T-helper 9 cell (primary cell): ENCODE data around the gene MRM1.
A peak's percentile ranks its signal among the peaks of the same experiment; 100 is the strongest.
"Not testable (repeated sequence)": the region's sequence is repeated elsewhere in the genome, so short reads cannot be mapped to it uniquely, and the experiment has no call there.

Source experiments
- DNase-seq: peaks from one replicate; pipeline ENCODE4 v3.0.0-alpha.2; 2020

Gene MRM1

DNA sequence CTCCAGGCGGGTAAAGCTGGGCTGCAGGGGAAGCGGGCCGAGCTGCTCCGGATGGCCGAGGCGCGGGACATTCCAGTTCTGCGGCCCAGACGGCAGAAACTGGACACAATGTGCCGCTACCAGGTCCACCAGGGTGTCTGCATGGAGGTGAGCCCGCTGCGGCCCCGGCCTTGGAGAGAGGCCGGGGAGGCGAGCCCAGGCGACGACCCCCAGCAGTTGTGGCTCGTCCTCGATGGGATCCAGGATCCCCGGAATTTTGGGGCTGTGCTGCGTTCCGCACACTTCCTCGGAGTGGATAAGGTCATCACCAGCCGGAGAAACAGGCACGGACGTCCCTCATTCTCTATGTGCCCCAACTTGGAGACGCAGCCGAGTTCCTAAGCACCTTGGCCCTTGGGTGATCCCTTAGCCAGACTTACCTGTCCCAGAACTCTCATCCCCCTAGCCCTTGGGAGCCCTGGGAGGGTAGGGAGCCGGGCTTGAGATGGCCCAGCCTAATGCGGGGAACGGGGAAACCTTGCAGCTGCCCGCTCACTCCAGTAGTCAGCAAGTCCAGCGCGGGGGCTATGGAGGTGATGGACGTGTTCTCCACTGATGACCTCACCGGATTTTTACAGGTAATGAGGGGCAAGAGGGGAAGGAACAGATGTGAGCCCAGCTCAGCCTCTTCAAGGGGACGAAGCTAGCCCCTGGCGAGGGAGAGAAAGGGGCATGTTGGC is 806 bp downstream of the MRM1 start:
- DNase-seq: no peak

DNA sequence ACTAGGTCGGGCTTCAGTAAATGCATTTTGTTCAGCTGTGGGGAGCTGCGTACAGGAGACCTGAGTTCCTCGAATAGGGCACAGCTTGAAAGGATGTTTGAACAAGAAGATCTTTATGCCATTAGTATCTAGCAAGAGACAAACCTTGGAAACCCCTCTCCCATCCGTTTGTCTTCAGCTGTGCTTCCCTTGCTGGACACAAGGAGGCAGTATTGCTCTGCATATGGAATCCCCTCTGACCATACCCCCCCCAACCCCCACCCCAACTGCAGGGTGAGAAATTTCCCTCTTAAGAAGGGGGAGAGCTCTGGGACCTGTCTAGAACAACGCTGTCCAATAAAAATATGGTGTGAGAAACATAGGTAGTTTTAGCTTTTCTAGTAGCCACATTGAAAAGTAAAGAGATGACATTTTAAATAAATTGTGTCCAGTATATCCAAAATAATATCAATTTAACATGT is 1.6 kb downstream of the MRM1 start:
- DNase-seq: peak; percentile 59

DNA sequence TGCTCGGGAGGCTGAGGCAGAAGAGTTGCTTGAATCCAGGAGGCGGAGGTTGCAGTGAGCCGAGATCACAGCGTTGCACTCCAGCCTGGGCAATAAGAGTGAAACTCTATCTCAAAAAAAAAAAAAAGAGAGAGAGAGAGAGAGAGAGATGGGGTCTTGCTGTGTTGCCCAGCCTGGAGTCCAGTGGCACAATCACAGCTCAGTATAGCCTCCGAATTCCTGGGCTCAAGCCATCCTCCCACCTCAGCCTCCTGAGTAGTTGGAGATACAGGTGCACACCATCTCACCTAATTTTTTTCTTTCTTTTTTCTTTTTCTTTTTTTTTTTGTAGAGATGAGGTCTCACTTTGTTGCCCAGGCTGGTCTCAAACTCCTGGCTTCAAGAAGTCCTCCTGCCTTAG is 3.6 kb downstream of the MRM1 start:
- not testable (repeated sequence) for DNase-seq

DNA sequence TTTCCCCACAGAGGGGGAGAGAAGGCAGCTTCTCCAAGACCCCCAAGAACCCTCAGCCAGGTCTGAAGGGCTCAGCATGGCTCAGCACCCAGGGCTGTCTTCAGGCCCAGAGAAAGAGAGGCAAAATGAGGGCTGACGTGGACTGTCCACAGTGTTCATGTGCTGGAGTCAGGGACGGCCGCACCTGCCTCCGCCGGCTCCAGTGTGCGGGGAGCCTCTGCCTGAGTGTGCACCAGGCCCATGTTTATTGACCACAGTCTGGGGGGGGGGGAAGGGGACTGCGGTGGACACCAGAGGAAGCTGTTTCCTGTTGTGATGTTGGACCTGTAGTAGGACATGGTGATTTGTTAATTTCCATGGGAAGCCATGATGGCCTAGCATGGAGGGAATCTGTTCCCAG is 6.9 kb downstream of the MRM1 start:
- no peak for DNase-seq

GRCh38 chr17:36608794-36609497 is 7.6 kb downstream of the MRM1 start:
- DNase-seq: no peak

- DNase-seq: no peak
These were observed 8.1 kb downstream of the MRM1 start for GRCh38 chr17:36609498-36609862.

- no peak for DNase-seq
These were observed 9.1 kb downstream of the MRM1 start for GRCh38 chr17:36610474-36610873.

- DNase-seq: no peak
These were observed 10.1 kb downstream of the MRM1 start for GRCh38 chr17:36611345-36612072.

GRCh38 chr17:36612323-36612722 is 10.9 kb downstream of the MRM1 start:
- DNase-seq: no peak

GRCh38 chr17:36613155-36613554 is 11.8 kb downstream of the MRM1 start:
- no peak for DNase-seq

GRCh38 chr17:36614081-36614480 is 12.7 kb downstream of the MRM1 start:
- no peak for DNase-seq

DNA sequence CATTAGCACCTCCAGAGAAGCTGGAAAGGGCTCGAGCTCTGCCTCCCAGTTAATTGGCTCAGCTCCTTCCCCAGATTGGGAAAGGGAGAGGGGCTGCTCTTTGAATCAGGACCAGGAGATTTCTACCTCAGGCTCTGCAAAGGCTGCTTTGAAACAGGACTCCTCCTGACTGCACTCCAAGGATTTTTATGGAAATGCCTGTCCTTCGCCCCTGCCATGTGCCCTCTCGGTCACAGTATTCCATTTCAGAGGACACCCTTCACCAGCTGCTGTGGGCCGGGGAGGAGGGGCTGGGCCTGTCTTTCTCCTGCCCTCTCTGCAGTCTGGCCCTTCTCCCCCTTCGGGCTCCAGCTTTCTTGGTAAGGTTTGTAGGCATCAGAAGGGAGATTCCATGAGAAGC is 13.6 kb downstream of the MRM1 start:
- no peak for DNase-seq

DNA sequence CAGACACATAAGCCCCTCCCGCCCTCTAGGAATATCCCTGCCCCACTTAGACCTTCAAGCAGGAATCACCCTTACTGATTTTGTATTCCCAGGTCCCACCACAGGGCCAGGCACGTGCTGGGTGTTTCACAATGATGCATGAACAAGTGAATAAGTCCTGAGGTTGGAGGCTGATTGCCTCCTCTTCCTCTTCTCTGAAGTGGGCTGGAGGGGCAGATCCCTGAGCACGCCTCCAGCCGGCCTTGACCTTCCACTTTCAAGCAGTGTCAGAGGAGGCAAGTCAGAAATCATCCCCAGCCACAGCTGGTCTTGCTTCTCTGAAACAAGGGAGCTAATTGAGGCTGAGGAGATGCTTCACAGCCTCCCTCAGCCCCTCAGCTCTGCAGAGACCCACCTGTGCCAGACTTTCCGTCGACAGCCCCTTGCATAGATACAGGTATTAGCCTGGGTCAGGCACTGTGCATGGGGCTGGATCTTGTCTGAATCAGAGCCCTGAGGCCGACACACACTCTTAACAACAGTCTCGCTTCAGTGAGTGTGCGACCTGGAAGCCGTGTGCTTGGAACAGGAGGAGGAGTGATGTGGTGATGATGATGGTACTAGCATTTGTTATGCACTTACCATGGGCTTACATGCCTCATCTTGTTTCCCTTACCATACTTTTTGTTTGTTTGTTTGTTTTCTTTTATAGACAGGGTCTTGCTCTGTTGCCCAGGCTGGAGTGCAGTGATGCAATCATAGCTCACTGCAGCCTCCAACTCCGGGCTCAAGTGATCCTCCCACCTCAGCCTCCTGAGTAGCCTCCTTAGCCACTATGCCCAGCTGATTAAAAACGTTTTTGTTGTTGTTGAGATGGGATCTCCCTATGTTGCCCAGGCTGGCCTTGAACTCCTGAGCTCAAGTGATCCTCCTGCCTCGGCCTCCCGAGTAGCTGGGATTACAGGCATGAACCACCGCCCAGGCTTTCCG is 15.0 kb downstream of the MRM1 start:
- DNase-seq: no peak

- no peak for DNase-seq
These were observed 16.4 kb downstream of the MRM1 start for GRCh38 chr17:36617773-36618172.

GRCh38 chr17:36623281-36623680 is 21.9 kb downstream of the MRM1 start:
- no peak for DNase-seq

DNA sequence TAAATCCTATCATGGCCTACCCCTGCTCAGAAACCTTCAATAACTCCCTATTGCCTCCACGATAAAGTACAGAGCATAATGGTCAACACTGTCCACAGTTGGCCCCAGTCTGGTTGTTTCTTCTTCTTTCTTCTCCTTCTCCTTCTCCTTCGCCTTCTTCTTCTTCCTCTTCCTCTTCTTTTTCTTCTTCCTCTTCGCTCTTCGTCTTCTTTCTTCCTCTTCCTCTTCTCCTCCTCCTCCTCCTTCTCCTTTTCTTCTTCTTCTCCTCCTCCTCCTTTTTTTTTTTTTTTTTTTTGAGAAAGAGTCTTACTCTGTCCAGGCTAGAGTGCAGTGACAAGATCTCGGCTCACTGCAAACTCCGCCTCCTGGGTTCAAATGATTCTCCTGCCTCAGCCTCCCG is 23.8 kb downstream of the MRM1 start:
- no peak for DNase-seq

GRCh38 chr17:36627101-36627500 is 25.7 kb downstream of the MRM1 start:
- no peak for DNase-seq

- DNase-seq: no peak
These were observed 27.2 kb downstream of the MRM1 start for GRCh38 chr17:36628576-36628975.

DNA sequence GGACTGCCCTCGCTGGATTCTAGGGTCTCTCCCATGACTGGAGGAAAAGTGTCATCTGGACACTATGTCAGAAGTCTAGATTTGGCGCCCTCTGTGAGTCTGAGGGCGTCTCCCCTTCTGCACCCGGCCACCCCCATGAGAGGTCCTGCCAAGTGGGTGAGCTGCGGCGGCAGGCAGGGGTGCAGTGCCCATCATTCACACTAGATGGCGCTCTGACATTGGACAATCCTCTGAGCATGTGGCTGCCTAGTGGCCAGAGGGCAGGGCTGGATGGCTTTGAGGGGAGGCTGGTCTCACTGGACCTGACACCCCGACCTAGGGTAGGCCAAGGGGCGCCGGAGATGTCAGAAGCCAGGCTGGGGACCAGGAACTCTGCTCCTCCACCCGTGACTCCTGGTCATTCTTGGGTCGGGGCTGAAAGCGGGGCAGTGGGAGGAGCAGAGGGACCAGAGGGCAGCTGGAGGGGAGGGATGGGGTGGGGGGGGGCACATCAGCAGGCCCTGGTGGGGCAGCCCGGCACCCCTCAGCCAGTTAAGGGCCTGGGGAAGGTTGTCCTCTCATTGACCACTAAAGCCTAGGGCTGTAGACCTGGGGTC is 28.0 kb downstream of the MRM1 start:
- peak; percentile 79 for DNase-seq

- DNase-seq: no peak
These were observed 28.7 kb downstream of the MRM1 start for GRCh38 chr17:36629970-36630502.

GRCh38 chr17:36631022-36631421 is 29.6 kb downstream of the MRM1 start:
- no peak for DNase-seq
